NB4 (cell line): ENCODE results near the gene SEPTIN8.

Experiments used
- POLR2A ChIP-seq: IDR thresholded peaks from 2 replicates; pipeline ENCODE4 v1.6.1; 2011; ENCODE audit warnings: mild to moderate bottlenecking; ENCODE audit not compliant: insufficient read length; ENCODE audit errors: extremely low read depth
- TF ChIP-seq, protein P1 (sequence below): IDR thresholded peaks from one replicate; pipeline ENCODE4 v1.5.1; 2012; ENCODE audit warnings: low read depth, low read length
- TF ChIP-seq, protein P2 (sequence below): IDR thresholded peaks from 2 replicates; pipeline ENCODE4 v1.6.1; 2011; ENCODE audit warnings: low read depth, low read length

DNA sequence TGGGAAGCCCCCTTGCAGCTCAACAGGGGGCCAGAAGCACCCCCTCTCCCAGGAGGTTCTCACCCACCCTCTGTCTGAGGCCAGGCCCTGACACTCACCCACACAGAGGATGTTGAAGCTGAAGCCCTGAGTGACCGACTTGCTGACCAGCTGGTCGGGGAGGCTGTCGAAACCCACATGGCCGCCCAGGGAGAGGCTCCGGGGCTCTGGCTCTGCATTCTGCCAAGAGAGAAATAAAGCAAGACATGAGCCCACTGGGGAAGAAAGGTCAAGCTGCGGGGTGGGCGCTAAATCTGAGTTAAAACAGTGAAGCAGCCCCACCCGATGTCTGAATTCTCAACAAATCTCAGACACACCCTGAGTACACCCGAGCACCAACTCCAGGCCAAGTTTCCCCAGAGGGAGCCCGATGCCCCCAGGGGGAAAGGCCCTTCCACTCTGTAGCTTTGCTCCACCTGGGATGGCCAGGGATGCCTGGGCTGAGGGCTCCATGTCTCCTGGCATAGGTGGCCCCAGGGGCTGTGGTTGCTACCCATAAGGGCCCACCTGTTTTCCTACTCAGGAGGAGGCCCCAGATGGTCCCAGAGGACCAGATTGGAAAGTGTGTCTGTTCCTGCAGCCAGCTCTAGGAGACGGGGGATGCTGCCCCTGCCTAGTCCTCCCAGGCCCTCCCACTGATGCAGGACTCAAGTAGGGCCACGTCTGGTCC lies 11.6 kb downstream of the SEPTIN8 start:
- TF ChIP-seq, protein P1, sequence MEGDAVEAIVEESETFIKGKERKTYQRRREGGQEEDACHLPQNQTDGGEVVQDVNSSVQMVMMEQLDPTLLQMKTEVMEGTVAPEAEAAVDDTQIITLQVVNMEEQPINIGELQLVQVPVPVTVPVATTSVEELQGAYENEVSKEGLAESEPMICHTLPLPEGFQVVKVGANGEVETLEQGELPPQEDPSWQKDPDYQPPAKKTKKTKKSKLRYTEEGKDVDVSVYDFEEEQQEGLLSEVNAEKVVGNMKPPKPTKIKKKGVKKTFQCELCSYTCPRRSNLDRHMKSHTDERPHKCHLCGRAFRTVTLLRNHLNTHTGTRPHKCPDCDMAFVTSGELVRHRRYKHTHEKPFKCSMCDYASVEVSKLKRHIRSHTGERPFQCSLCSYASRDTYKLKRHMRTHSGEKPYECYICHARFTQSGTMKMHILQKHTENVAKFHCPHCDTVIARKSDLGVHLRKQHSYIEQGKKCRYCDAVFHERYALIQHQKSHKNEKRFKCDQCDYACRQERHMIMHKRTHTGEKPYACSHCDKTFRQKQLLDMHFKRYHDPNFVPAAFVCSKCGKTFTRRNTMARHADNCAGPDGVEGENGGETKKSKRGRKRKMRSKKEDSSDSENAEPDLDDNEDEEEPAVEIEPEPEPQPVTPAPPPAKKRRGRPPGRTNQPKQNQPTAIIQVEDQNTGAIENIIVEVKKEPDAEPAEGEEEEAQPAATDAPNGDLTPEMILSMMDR, result no peak
- TF ChIP-seq POLR2A, result no peak
- TF ChIP-seq, protein P2, sequence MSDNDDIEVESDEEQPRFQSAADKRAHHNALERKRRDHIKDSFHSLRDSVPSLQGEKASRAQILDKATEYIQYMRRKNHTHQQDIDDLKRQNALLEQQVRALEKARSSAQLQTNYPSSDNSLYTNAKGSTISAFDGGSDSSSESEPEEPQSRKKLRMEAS, result no peak
